HL-60 (cell line): Measurements from ENCODE around the gene ANKUB1.

ENCODE experiments used
- POLR2AphosphoS5 ChIP-seq: IDR thresholded peaks from 2 replicates; pipeline ENCODE4 v1.6.1; 2012; ENCODE audit warnings: low read depth
- TF ChIP-seq, protein P1 (sequence below): IDR thresholded peaks from 2 replicates; pipeline ENCODE4 v1.6.1; 2012; ENCODE audit warnings: low read depth; ENCODE audit not compliant: insufficient replicate concordance

DNA sequence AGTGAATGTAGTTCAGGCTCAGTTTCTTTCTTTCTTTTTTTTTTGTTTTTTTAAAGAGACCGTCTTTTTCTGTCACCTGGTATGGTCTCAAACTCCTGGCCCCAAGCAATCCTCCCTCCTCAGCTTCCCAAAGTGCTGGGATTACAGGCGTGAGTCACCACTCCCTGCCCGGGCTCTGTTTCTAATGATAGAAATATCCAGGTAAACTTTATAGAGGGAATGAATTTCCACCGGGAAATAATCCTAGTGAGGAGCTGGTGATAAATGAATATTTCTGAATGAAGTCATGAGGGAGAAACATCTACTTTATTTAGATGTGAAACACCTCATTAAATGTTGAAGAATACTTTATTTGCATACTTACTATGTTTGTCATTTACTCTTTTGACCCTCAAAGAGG is 27.8 kb upstream of the ANKUB1 start:
- TF ChIP-seq, protein P1, sequence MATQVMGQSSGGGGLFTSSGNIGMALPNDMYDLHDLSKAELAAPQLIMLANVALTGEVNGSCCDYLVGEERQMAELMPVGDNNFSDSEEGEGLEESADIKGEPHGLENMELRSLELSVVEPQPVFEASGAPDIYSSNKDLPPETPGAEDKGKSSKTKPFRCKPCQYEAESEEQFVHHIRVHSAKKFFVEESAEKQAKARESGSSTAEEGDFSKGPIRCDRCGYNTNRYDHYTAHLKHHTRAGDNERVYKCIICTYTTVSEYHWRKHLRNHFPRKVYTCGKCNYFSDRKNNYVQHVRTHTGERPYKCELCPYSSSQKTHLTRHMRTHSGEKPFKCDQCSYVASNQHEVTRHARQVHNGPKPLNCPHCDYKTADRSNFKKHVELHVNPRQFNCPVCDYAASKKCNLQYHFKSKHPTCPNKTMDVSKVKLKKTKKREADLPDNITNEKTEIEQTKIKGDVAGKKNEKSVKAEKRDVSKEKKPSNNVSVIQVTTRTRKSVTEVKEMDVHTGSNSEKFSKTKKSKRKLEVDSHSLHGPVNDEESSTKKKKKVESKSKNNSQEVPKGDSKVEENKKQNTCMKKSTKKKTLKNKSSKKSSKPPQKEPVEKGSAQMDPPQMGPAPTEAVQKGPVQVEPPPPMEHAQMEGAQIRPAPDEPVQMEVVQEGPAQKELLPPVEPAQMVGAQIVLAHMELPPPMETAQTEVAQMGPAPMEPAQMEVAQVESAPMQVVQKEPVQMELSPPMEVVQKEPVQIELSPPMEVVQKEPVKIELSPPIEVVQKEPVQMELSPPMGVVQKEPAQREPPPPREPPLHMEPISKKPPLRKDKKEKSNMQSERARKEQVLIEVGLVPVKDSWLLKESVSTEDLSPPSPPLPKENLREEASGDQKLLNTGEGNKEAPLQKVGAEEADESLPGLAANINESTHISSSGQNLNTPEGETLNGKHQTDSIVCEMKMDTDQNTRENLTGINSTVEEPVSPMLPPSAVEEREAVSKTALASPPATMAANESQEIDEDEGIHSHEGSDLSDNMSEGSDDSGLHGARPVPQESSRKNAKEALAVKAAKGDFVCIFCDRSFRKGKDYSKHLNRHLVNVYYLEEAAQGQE = no peak
- TF ChIP-seq POLR2AphosphoS5 = no peak
